Activated T-cell treated with anti-CD3 and anti-CD28 coated beads, Interleukin-2, amount 50 U/mL, for 24 hours (primary cell): ENCODE data around the gene LPIN1.
"Not testable (repeated sequence)": the region's sequence is repeated elsewhere in the genome, so short reads cannot be mapped to it uniquely, and the experiment has no call there.

Experiments used
- DNase-seq: peaks from one replicate; pipeline ENCODE4 v3.0.0-alpha.2; 2020
- H3K27ac Mint-ChIP-seq: 2 replicates; pipeline ENCODE4 v1.8.0; 2020; ENCODE audit warnings: mild to moderate bottlenecking, mixed read lengths
- H3K27me3 Mint-ChIP-seq: 2 replicates; pipeline ENCODE4 v1.8.0; 2020; ENCODE audit warnings: mixed read lengths
- H3K36me3 Mint-ChIP-seq: 2 replicates; pipeline ENCODE4 v1.8.0; 2020; ENCODE audit warnings: low read depth, mixed read lengths
- H3K4me1 Mint-ChIP-seq: 2 replicates; pipeline ENCODE4 v1.8.0; 2020; ENCODE audit warnings: low read depth, mixed read lengths
- H3K4me3 Mint-ChIP-seq: 2 replicates; pipeline ENCODE4 v1.8.0; 2020; ENCODE audit warnings: mild to moderate bottlenecking, moderate library complexity, mixed read lengths
- H3K9me3 Mint-ChIP-seq: 2 replicates; pipeline ENCODE4 v1.8.0; 2020; ENCODE audit warnings: mixed read lengths

LPIN1 gene

DNA sequence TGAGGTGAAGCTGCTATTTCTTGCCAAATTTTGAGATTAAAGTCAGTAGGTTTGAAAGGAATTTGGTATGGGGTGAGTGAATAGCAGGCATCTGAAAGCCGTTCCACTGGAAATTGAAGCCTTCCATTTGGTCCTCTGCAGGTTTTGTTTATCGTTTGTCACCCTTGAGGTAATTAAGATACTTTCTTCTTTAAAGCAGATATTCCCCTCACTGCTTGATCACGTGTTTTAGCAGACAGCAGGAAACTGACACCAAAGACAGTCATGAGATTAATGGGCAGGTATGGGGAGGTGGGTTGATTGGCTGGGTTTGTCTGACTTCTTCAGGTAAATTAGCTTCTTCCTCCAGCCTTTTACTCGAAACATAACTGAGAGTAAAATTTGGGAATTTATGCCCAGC, 10.7 kb downstream of the LPIN1 start:
- H3K27me3 Mint-ChIP-seq = no peaks in the 10 kb centered on the region
- H3K4me1 Mint-ChIP-seq = peaks cover 87% of the 10 kb centered on the region
- no peak for DNase-seq
- H3K27ac Mint-ChIP-seq = peak overlapping the region; percentile 87
- H3K36me3 Mint-ChIP-seq = peaks cover 32% of the 10 kb centered on the region
- peak overlapping the region; percentile 51 for H3K4me3 Mint-ChIP-seq
- H3K9me3 Mint-ChIP-seq = no peaks in the 10 kb centered on the region

DNA sequence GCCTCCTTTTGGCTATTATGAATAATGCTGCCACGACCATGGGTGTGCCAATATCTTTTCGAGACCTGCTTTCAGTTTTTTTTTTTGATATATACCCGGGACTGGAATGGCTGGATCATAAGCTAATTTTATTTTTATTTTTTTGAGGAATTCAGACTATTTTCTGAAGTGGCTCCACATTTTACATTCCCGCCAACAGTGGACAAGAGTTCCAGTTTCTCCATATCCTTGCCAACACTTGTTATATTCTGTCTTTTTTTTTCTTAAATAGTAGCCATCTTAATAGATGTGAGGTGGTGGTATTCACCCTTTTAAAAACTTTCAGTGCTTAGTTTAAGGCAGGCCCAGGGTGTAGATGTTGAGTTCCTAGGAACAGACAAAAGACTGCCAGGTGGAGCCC, 11.8 kb downstream of the LPIN1 start:
- H3K9me3 Mint-ChIP-seq = no peaks in the 10 kb centered on the region
- no peaks in the 10 kb centered on the region for H3K27me3 Mint-ChIP-seq
- DNase-seq = no peak
- peaks cover 84% of the 10 kb centered on the region for H3K4me1 Mint-ChIP-seq
- no peak overlapping the region for H3K4me3 Mint-ChIP-seq
- peak overlapping the region; percentile 87 for H3K27ac Mint-ChIP-seq
- H3K36me3 Mint-ChIP-seq = peaks cover 41% of the 10 kb centered on the region

DNA sequence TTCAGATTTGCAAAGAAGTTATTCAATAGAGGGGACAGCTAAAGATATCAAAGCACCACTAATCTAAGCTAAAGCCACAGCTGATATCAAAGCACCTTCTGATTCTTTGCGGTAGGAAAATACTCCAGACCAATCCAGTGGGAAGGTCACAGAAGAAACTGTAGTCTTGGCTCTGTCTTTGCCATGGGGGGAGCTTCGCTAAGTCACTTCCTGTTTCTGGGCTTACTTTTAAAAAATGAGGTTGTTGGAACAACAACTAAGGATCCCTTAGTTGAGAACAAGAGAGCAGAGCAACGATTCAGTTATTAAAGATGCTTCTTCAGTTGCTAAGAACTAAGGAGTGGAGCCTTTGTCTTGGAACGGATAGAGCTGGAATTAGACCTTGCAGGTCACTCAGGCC, 12.2 kb downstream of the LPIN1 start:
- Mint-ChIP-seq H3K4me1 (peaks cover 82% of the 10 kb centered on the region), H3K36me3 (peaks cover 44% of the 10 kb centered on the region), H3K9me3 (no peaks in the 10 kb centered on the region), H3K27me3 (no peaks in the 10 kb centered on the region), H3K27ac (peak overlapping the region; percentile 87), H3K4me3 (no peak overlapping the region)
- DNase-seq = no peak

DNA sequence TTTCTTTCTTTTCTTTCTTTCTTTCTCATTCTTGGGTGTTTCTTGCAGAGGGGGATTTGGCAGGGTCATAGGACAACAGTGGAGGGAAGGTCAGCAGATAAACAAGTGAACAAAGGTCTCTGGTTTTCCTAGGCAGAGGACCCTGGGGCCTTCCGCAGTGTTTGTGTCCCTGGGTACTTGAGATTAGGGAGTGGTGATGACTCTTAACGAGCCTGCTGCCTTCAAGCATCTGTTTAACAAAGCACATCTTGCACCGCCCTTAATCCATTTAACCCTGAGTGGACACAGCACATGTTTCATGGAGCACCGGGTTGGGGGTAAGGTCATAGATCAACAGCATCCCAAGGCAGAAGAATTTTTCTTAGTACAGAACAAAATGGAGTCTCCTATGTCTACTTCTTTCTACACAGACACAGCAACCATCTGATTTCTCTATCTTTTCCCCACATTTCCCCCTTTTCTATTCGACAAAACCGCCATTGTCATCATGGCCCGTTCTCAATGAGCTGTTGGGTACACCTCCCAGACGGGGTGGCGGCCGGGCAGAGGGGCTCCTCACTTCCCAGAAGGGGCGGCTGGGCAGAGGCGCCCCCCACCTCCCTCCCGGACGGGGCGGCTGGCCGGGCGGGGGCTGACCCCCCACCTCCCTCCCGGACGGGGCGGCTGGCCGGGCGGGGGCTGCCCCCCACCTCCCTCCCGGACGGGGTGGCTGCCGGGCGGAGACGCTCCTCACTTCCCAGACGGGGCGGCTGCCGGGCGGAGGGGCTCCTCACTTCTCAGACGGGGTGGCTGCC, 12.9 kb downstream of the LPIN1 start:
- not testable (repeated sequence) for H3K4me3 Mint-ChIP-seq, DNase-seq
- H3K4me1 Mint-ChIP-seq = peaks cover 75% of the 10 kb centered on the region

DNA sequence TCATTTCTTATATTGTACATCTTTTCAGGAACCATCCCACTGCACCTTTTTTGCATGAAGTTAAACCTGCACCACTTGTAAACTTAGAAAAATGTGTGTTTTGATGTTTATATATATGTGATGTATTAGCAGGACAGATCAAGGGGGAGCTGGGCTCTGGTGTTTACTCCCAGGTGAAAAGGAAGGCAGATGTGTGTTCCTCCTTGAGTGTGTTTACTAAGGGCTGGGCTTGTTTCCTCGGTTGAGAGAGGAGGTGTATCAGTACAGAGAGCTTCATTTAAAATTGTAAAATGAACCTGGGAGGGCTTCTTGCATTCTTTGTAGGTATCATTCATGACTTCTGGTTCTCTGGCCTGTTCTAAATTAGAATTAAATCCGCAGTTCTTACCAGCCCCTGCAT, 14.8 kb downstream of the LPIN1 start:
- DNase-seq = no peak
- H3K9me3 Mint-ChIP-seq = no peaks in the 10 kb centered on the region
- peaks cover 64% of the 10 kb centered on the region for H3K36me3 Mint-ChIP-seq
- no peak overlapping the region for H3K4me3 Mint-ChIP-seq
- peaks cover 61% of the 10 kb centered on the region for H3K4me1 Mint-ChIP-seq
- H3K27me3 Mint-ChIP-seq = no peaks in the 10 kb centered on the region
- H3K27ac Mint-ChIP-seq = peak overlapping the region; percentile 66

More for the DNA sequence above, 12.9 kb downstream of the LPIN1 start:
- H3K9me3 Mint-ChIP-seq, H3K27me3 Mint-ChIP-seq: not testable (repeated sequence)
- Mint-ChIP-seq H3K27ac (peak overlapping the region; percentile 87), H3K36me3 (peaks cover 49% of the 10 kb centered on the region)

DNA sequence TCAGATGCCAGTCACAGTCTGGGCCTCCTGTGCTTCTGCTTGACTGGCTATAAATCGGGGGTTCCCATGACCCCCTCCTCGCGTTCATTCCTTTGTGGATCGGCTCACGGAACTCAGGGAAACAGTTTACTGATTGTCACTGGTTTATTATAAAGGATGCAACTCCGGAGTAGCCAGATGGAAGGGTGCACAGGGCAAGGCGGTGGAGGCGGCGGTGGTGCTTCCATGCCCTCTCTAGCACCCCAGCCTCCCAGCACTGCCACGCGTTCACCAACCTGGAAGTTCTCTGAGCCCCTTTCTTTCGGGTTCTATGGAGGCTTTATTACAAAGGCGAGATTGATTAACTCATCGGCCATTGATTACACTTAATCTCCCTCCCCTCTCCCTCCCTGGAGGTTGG, 15.6 kb downstream of the LPIN1 start:
- Mint-ChIP-seq H3K4me1 (peaks cover 54% of the 10 kb centered on the region), H3K27ac (peak overlapping the region; percentile 59), H3K4me3 (no peak overlapping the region), H3K9me3 (no peaks in the 10 kb centered on the region), H3K36me3 (peaks cover 71% of the 10 kb centered on the region), H3K27me3 (no peaks in the 10 kb centered on the region)
- no peak for DNase-seq

DNA sequence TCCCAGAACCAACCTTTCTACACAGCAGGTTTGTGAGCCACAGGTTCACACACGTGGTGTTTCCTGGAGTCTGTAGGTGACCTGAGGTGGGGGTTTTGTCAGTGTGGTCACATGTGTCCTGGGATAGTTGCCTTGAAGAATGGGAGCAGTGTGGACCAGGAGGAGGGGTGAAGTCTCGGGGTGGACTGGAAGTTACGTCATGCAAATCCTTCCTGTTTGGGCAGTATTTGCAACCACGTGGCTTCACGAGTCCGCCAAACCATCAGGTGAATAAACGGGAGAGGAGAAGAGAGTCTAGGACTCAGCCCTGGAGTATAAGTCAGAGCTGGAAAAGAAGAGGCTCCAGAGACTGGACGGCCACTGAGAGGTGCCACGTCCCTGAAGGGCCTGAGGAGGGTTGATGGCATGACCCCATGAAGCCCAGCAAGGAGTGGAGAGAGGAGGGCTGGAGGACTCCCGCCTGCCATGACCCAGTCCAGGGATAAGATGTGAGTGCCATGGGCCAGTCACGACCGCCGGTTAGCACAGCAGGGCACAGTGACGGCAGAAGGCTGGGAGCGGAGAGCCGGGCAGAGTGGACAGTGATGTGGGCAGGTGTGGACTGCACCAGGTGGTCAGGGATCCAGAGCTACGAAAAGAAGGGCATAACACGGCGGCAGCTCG, 16.5 kb downstream of the LPIN1 start:
- Mint-ChIP-seq H3K27me3 (no peaks in the 10 kb centered on the region), H3K27ac (peak overlapping the region; percentile 38), H3K4me1 (peaks cover 45% of the 10 kb centered on the region), H3K36me3 (peaks cover 77% of the 10 kb centered on the region), H3K4me3 (no peak overlapping the region), H3K9me3 (no peaks in the 10 kb centered on the region)
- no peak for DNase-seq

DNA sequence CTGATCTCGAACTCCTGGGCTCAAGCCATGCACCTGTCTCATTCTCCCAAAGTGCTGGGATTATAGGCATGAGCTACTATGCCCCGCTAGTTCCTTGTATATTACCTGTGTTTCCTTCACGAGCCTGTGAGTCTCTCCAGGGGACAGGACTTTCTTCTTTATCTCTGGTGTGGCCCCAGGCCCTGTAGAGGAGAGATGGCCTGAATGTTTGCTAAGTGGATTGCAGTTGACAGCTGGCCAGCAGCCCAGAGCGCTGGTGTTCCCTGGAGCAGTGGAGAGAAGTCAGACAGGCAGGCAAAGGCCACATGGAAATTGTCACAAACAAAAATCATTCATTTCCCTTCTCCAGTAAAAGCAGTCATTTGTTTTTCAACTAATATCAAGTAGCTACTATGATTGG, 17.9 kb downstream of the LPIN1 start:
- DNase-seq = no peak
- Mint-ChIP-seq H3K4me3 (no peak overlapping the region), H3K27me3 (no peaks in the 10 kb centered on the region), H3K4me1 (peaks cover 35% of the 10 kb centered on the region), H3K27ac (peak overlapping the region; percentile 75), H3K9me3 (no peaks in the 10 kb centered on the region), H3K36me3 (peaks cover 77% of the 10 kb centered on the region)

DNA sequence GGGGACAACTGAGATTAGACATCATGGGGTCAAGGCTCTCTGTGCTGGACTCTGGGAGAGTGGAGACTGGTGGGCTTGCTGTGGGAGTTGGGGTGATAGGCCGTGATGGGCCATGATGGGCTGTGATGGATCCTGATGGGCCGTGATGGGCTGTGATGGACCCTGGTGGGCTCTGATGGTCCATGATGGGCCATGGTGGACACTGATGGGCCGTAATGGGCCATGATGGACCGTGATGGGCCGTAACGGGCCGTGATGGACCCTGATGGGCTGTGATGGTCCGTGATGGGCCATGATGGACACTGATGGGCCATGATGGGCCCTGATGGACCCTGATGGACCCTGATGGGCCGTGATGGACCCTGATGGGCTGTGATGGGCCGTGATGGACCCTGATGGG, 18.5 kb downstream of the LPIN1 start:
- no peaks in the 10 kb centered on the region for H3K9me3 Mint-ChIP-seq
- H3K4me3 Mint-ChIP-seq = no peak overlapping the region
- H3K4me1 Mint-ChIP-seq = peaks cover 35% of the 10 kb centered on the region
- no peaks in the 10 kb centered on the region for H3K27me3 Mint-ChIP-seq
- DNase-seq = no peak
- peaks cover 83% of the 10 kb centered on the region for H3K36me3 Mint-ChIP-seq
- H3K27ac Mint-ChIP-seq = peak overlapping the region; percentile 44

DNA sequence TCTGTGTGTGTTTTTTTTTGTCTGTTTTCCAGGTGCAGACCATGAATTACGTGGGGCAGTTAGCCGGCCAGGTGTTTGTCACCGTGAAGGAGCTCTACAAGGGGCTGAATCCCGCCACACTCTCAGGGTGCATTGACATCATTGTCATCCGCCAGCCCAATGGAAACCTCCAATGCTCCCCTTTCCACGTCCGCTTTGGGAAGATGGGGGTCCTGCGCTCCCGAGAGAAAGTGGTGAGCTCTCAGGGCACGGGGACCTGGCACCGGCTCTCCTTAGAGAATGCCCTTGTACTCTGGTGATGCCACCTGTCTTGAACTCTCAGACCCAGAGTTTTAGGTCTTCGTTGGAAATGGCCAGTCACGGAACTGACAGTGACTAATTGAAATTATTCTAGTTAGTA, 19.1 kb downstream of the LPIN1 start:
- H3K9me3 Mint-ChIP-seq = no peaks in the 10 kb centered on the region
- H3K36me3 Mint-ChIP-seq = peaks cover 89% of the 10 kb centered on the region
- H3K27ac Mint-ChIP-seq = no peak overlapping the region
- H3K4me3 Mint-ChIP-seq = no peak overlapping the region
- no peak for DNase-seq
- H3K27me3 Mint-ChIP-seq = no peaks in the 10 kb centered on the region
- H3K4me1 Mint-ChIP-seq = peaks cover 35% of the 10 kb centered on the region

DNA sequence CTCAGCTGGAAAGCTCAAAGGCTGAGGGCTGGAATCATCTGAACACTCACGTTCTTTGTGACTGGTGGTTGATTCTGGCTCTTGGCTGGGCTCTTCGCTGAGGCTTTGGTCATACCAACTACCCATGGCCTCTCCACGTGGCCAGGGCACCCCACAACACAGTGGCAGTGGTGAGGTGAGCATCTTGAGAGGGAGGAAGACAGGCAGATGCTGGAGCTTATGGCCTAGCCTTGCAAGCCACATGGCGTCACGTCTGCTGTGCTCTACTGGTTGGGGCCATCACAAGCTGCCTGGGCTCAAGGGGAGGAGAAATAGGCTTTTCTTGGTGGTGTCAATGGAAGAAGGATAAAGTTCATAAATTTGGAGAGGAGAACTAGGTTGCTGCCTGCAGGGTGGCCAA, 19.6 kb downstream of the LPIN1 start:
- H3K4me1 Mint-ChIP-seq = peaks cover 34% of the 10 kb centered on the region
- DNase-seq = no peak
- no peaks in the 10 kb centered on the region for H3K9me3 Mint-ChIP-seq
- peaks cover 89% of the 10 kb centered on the region for H3K36me3 Mint-ChIP-seq
- H3K27me3 Mint-ChIP-seq = no peaks in the 10 kb centered on the region
- H3K27ac Mint-ChIP-seq = peak overlapping the region; percentile 32
- H3K4me3 Mint-ChIP-seq = no peak overlapping the region

DNA sequence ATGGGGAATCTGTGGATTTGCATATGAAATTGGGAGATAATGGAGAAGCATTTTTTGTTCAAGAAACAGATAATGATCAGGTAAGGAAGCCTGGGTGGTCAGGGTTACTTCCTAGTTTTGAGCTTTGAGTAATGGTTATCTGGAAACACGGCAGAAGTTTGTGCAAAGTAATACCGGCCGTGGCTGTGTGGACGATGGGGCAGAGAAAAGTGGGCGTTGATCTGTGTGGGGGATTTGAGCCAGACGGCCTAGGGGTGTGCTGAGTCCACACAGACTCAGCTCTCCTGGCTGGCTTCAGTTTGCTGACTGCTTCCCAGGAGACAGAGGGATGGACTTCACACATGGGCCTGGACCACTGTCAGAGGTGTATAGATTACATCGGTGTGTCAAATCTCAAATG, 21.3 kb downstream of the LPIN1 start:
- Mint-ChIP-seq H3K27ac (peak overlapping the region; percentile 10), H3K9me3 (no peaks in the 10 kb centered on the region), H3K27me3 (no peaks in the 10 kb centered on the region), H3K36me3 (peaks cover 95% of the 10 kb centered on the region), H3K4me1 (peaks cover 18% of the 10 kb centered on the region), H3K4me3 (no peak overlapping the region)
- DNase-seq = no peak

DNA sequence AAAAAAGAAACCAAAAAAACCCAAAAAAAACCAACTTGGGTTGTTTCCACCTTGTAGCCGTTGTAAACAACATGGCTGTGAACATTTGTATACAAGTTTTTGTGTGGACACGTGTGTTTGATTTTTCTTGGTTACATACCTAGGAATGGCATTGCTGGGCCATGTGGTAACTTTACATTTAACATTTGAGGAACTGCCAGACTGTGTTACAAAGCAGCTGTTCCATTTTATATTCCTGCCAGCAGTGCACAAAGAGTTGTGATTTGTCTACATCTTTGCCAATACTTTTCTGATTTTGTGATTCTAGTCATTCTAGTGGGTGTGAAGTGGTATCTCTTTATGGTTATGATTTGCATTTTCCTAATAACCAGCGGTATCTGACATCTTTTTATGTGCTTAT, 22.5 kb downstream of the LPIN1 start:
- no peaks in the 10 kb centered on the region for H3K9me3 Mint-ChIP-seq
- no peak for DNase-seq
- H3K4me1 Mint-ChIP-seq = peaks cover 25% of the 10 kb centered on the region
- peak overlapping the region; percentile 13 for H3K27ac Mint-ChIP-seq
- no peaks in the 10 kb centered on the region for H3K27me3 Mint-ChIP-seq
- no peak overlapping the region for H3K4me3 Mint-ChIP-seq
- peaks cover 99% of the 10 kb centered on the region for H3K36me3 Mint-ChIP-seq

DNA sequence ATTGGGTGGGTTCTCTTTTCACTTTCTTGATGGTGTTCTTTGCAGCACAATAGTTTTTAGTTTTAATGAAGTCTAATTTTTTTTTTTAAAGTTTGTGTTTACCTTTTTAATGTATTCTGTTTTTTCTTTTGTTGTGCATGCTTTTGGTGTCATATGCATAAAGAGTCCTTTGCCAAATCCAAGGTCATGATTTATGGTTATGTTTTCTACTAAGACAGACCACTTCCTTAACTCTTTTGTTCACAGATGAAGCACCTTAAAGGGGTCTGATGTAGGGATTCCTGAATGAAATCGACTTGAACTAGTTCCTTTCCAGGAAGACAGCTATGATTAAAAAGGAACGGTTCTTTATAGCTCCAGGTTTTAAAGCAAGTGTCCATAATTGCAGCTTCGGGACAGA, 23.1 kb downstream of the LPIN1 start:
- no peak for DNase-seq
- Mint-ChIP-seq H3K27me3 (no peaks in the 10 kb centered on the region), H3K4me1 (peaks cover 30% of the 10 kb centered on the region), H3K9me3 (no peaks in the 10 kb centered on the region), H3K4me3 (no peak overlapping the region), H3K36me3 (peaks cover 99% of the 10 kb centered on the region), H3K27ac (peak overlapping the region; percentile 87)

DNA sequence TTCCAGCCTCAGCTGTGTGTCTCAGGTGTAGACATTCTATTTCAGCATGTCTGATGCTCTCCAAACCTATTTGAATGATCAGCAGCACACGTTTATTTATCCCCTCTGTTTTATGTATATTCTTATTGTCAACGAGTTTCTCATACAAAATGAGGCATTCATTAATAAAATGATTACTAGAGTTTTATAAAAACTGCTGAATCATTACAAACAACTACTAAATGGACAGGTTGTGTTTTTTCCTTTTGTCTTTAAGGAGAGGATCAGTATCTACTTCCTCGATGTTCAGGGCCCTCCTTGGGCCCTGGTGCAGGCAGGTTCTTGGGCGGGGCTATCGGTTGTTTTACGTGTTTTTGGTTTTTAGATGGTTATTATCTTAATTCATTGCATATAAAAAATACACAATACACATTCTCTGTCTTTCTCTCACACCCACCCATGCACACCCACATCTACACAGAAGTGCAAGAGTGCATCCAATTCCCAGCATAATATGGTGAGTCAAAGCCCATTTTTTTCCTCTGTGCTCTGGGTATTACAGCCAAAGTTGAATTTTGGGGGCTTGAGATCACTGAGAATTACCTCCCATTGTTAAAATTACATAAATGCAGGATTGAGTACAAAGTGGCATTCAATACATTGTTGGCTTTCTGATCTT, 24.2 kb downstream of the LPIN1 start:
- Mint-ChIP-seq H3K27ac (peak overlapping the region; percentile 87), H3K27me3 (no peaks in the 10 kb centered on the region), H3K4me3 (no peak overlapping the region), H3K4me1 (peaks cover 40% of the 10 kb centered on the region), H3K36me3 (peaks cover 97% of the 10 kb centered on the region), H3K9me3 (no peaks in the 10 kb centered on the region)
- no peak for DNase-seq
